GM19238 (cell line): ENCODE results near the gene WASL.

Source experiments
- DNase-seq: peaks from one replicate; pipeline ENCODE4 v3.0.0; 2011; ENCODE audit warnings: low spot score; ENCODE audit not compliant: insufficient read length

The WASL gene

GRCh38 chr7:123695944-123696677, 52.7 kb downstream of the WASL start:
- no peak for DNase-seq

- no peak for DNase-seq
These were observed 56.3 kb downstream of the WASL start for GRCh38 chr7:123692471-123692877.

- no peak for DNase-seq
These were observed 58.3 kb downstream of the WASL start for GRCh38 chr7:123690550-123690949.

- DNase-seq, result no peak
These were observed 59.6 kb downstream of the WASL start for GRCh38 chr7:123689250-123689649.

GRCh38 chr7:123687727-123688126, 61.1 kb downstream of the WASL start:
- DNase-seq, result no peak

GRCh38 chr7:123687161-123687560, 61.6 kb downstream of the WASL start:
- no peak for DNase-seq

- DNase-seq, result no peak
These were observed 66.1 kb downstream of the WASL start for GRCh38 chr7:123682690-123683089.

- DNase-seq, result no peak
These were observed 67.2 kb downstream of the WASL start for GRCh38 chr7:123681561-123681960.

- no peak for DNase-seq
These were observed 68.2 kb downstream of the WASL start for GRCh38 chr7:123680580-123680979.

- no peak for DNase-seq
These were observed 69.2 kb downstream of the WASL start for GRCh38 chr7:123679614-123680013.

- no peak for DNase-seq
These were observed 71.6 kb downstream of the WASL start for GRCh38 chr7:123677061-123677715.

- no peak for DNase-seq
These were observed 73.7 kb downstream of the WASL start for GRCh38 chr7:123675181-123675473.

GRCh38 chr7:123674399-123675180, 74.2 kb downstream of the WASL start:
- no peak for DNase-seq

- DNase-seq, result no peak
These were observed 74.9 kb downstream of the WASL start for GRCh38 chr7:123673752-123674398.

GRCh38 chr7:123673137-123673732, 75.6 kb downstream of the WASL start:
- no peak for DNase-seq

GRCh38 chr7:123669485-123669884, 79.3 kb downstream of the WASL start:
- no peak for DNase-seq

- DNase-seq, result no peak
These were observed 82.3 kb downstream of the WASL start for GRCh38 chr7:123666492-123666891.

- DNase-seq, result no peak
These were observed 82.9 kb downstream of the WASL start for GRCh38 chr7:123665896-123666295.

GRCh38 chr7:123665157-123665556, 83.6 kb downstream of the WASL start:
- DNase-seq, result no peak

GRCh38 chr7:123663200-123663599, 85.6 kb downstream of the WASL start:
- no peak for DNase-seq

GRCh38 chr7:123662755-123663154, 86.0 kb downstream of the WASL start:
- DNase-seq, result no peak

- no peak for DNase-seq
These were observed 86.5 kb downstream of the WASL start for GRCh38 chr7:123662293-123662692.
